H1 (cell line): ENCODE data around the gene USP36.

ENCODE experiments used
- CEBPB ChIP-seq: IDR thresholded peaks from 2 replicates; pipeline ENCODE4 v1.6.1; 2012; ENCODE audit warnings: low read depth, low read length
- CREB1 ChIP-seq: IDR thresholded peaks from 2 replicates; pipeline ENCODE4 v1.6.1; 2012; ENCODE audit warnings: inconsistent platforms
- CTCF ChIP-seq, 3 experiments: IDR thresholded peaks; 1 replicate in 2 of 3; 2 replicates in 1 of 3; pipeline versions ENCODE4 v1.5.1 to v1.6.1; 2011; ENCODE audit warnings: low read length in 3 of 3, mild to moderate bottlenecking in 3 of 3, inconsistent platforms in 2 of 3, low read depth in 1 of 3, moderate library complexity in 1 of 3; ENCODE audit not compliant: insufficient read depth in 1 of 3; ENCODE audit errors: control extremely low read depth in 1 of 3
- EZH2 ChIP-seq: fragments of 200-600 bp; sonication (generic); IDR thresholded peaks from 2 replicates; pipeline ENCODE4 v1.7.1; 2012; ENCODE audit warnings: low read depth, mild to moderate bottlenecking, moderate library complexity, low read length, inconsistent platforms; ENCODE audit not compliant: severe bottlenecking
- HDAC2 ChIP-seq, 2 experiments: fragments of 300-600 bp in 1 of 2; sonication (generic) in 1 of 2; IDR thresholded peaks; 2 replicates each; pipeline ENCODE4 v1.6.1; 2011 to 2012; ENCODE audit warnings: low read depth in 2 of 2, low read length in 2 of 2, mild to moderate bottlenecking in 2 of 2, moderate library complexity in 2 of 2, borderline replicate concordance in 1 of 2, inconsistent platforms in 1 of 2
- KDM1A ChIP-seq: fragments of 200-600, 300-600 bp; sonication (generic); IDR thresholded peaks from 2 replicates; pipeline ENCODE4 v1.7.1; 2016; ENCODE audit warnings: mild to moderate bottlenecking, low read length, borderline replicate concordance
- RAD21 ChIP-seq, 2 experiments: IDR thresholded peaks in 1 of 2; conservative IDR thresholded peaks in 1 of 2; 2 replicates each; pipeline ENCODE4 v1.6.1; 2011; ENCODE audit warnings: low read depth in 2 of 2, low read length in 2 of 2, improper control_type of control experiment in 1 of 2, inconsistent platforms in 1 of 2, mild to moderate bottlenecking in 1 of 2, moderate library complexity in 1 of 2
- TCF12 ChIP-seq: IDR thresholded peaks from 2 replicates; pipeline ENCODE4 v1.6.1; 2011; ENCODE audit warnings: low read depth, mild to moderate bottlenecking, low read length

- TF ChIP-seq CTCF (IDR thresholded peaks at IDR 0.05; ENCODE audit: control extremely low read depth in 1 of 3, insufficient read depth in 1 of 3, low read depth in 1 of 3, low read length in 3 of 3), result no peak
- no peak for TF ChIP-seq HDAC2 (IDR thresholded peaks at IDR 0.05; ENCODE audit: borderline replicate concordance in 1 of 2, low read depth in 2 of 2, low read length in 2 of 2)
- no peak for TF ChIP-seq EZH2
- TF ChIP-seq RAD21 (IDR thresholded peaks at IDR 0.05 in 1 of 2, conservative IDR thresholded peaks at IDR 0.05 in 1 of 2; ENCODE audit: low read depth in 2 of 2, low read length in 2 of 2), result no peak
- TF ChIP-seq TCF12, result no peak
- no peak for TF ChIP-seq KDM1A
- no peak for TF ChIP-seq CEBPB
- no peak for TF ChIP-seq CREB1
Observed at GRCh38 chr17:78808163-78808562, 32.5 kb downstream of the USP36 start.
